HepG2 (cell line): Measurements from ENCODE around the gene PIWIL4. TPM values are rescaled to one million over a fixed set of nuclear protein-coding genes. Genes with fewer than 3 reads are reported as not detected.

Source experiments
- ATAC-seq: fragments of 200-7000 bp; cut with Tn5 transposase; 3 replicates; pipeline ENCODE4 v1.9.1; 2020; ENCODE audit warnings: mild to moderate bottlenecking, moderate library complexity
- BruUV-seq: library from RNA; stranded (reverse); fragments of 400-500 nt; replicated peaks from 2 replicates; lab custom pipeline; 2021; lab: Mats Ljungman, UMichigan
- CTCF ChIA-PET: fragments of 300-600 bp; formaldehyde crosslinking; extraction: SDS; loops from one replicate; lab custom pipeline; 2021; ENCODE audit warnings: low total read pairs, inconsistent platforms, low intra/inter-chr PET ratio; lab: Yijun Ruan, JAX
- POLR2A ChIA-PET: fragments of 350-600 bp; sonication (Branson Sonifier 250); formaldehyde crosslinking; loops from one replicate; lab custom pipeline; 2020; ENCODE audit warnings: antibody characterized with exemption, inconsistent platforms; lab: Yijun Ruan, JAX
- DNase-seq: peaks from one replicate; pipeline ENCODE4 v3.0.0-alpha.2; 2015; ENCODE audit warnings: low spot score
- FAIRE-seq: peaks from 3 replicates; lab custom pipeline; 2011; peaks lifted over from hg19 to GRCh38; lab: Jason Lieb, UNC
- H2AFZ ChIP-seq: one replicate; pipeline ENCODE4 v1.6.1; 2011; ENCODE audit warnings: low read length, inconsistent platforms
- H3K27ac ChIP-seq: fragments of 300-600 bp; 3 replicates; pipeline ENCODE4 v1.8.0; 2011; ENCODE audit warnings: mixed run types, mild to moderate bottlenecking, mixed read lengths, low read length, inconsistent platforms; ENCODE audit not compliant: insufficient read depth; ENCODE audit errors: extremely low read length
- H3K27me3 ChIP-seq, 2 experiments: fragments of 200-600 bp in 1 of 2; 2 replicates in 1 of 2; 3 replicates in 1 of 2; pipeline versions ENCODE4 v1.6.0 to v1.8.0; 2011; ENCODE audit warnings: low read length in 2 of 2, mild to moderate bottlenecking in 2 of 2, moderate library complexity in 2 of 2, inconsistent platforms in 1 of 2; ENCODE audit not compliant: insufficient read depth in 2 of 2, control insufficient read depth in 1 of 2
- H3K36me3 ChIP-seq, 2 experiments: fragments of 200-600 bp in 1 of 2; replicated peaks in 1 of 2; 2 replicates in 1 of 2; 3 replicates in 1 of 2; pipeline versions ENCODE4 v1.5.1 to v1.8.0; 2011; ENCODE audit warnings: low read length in 2 of 2, inconsistent platforms in 1 of 2; ENCODE audit not compliant: insufficient read depth in 2 of 2, control insufficient read depth in 1 of 2
- H3K4me1 ChIP-seq: 2 replicates; pipeline ENCODE4 v1.5.1; 2012; ENCODE audit warnings: low read length, inconsistent platforms; ENCODE audit not compliant: insufficient read depth
- H3K4me2 ChIP-seq: 2 replicates; pipeline ENCODE4 v1.6.0; 2011; ENCODE audit warnings: low read depth, low read length, inconsistent platforms
- H3K4me3 ChIP-seq, 3 experiments: fragments of 200-600 bp in 1 of 3; sonication (generic), shearing (Covaris generic) in 1 of 3; replicated peaks in 1 of 3; 2 replicates each; pipeline ENCODE4 v1.5.1; 2011 to 2016; ENCODE audit warnings: low read length in 3 of 3, inconsistent platforms in 2 of 3, low read depth in 2 of 3, mild to moderate bottlenecking in 2 of 3, control low read depth in 1 of 3, mixed read lengths in 1 of 3; ENCODE audit not compliant: insufficient read depth in 1 of 3
- H3K79me2 ChIP-seq: one replicate; pipeline ENCODE4 v1.6.1; 2011; ENCODE audit warnings: low read length, inconsistent platforms; ENCODE audit not compliant: insufficient read depth
- H3K9ac ChIP-seq: 2 replicates; pipeline ENCODE4 v1.6.0; 2011; ENCODE audit warnings: mild to moderate bottlenecking, low read depth, low read length, inconsistent platforms; ENCODE audit not compliant: insufficient read depth
- H3K9me3 ChIP-seq: 2 replicates; pipeline ENCODE4 v1.5.1; 2012; ENCODE audit warnings: mild to moderate bottlenecking, low read length
- H4K20me1 ChIP-seq: 2 replicates; pipeline ENCODE4 v1.6.0; 2011; ENCODE audit warnings: inconsistent platforms, mild to moderate bottlenecking, low read length, moderate library complexity; ENCODE audit not compliant: insufficient read depth
- ATF7 ChIP-seq, 2 experiments: fragments of 450-650 bp in 1 of 2; sonication (generic) in 1 of 2; formaldehyde crosslinking in 1 of 2; IDR thresholded peaks; 2 replicates each; pipeline versions ENCODE4 v1.4.0 to v1.6.1; 2016 to 2020; ENCODE audit warnings: antibody characterized with exemption in 1 of 2, mild to moderate bottlenecking in 1 of 2, missing genetic modification reagents in 1 of 2
- CREM ChIP-seq, 2 experiments: sonication (generic) in 1 of 2; formaldehyde crosslinking in 1 of 2; IDR thresholded peaks; 2 replicates each; pipeline versions ENCODE4 v1.4.0 to v1.6.1; 2016 to 2020; ENCODE audit warnings: antibody characterized with exemption in 1 of 2, mild to moderate bottlenecking in 1 of 2, missing genetic modification reagents in 1 of 2
- KDM6A ChIP-seq: IDR thresholded peaks from 2 replicates; pipeline ENCODE4 v1.6.1; 2016; ENCODE audit warnings: low read depth
- RCOR2 ChIP-seq: IDR thresholded peaks from 2 replicates; pipeline ENCODE4 v1.6.1; 2016; ENCODE audit warnings: missing biosample characterization, missing genetic modification reagents
- SIX1 ChIP-seq: sonication (generic); formaldehyde crosslinking; IDR thresholded peaks from 2 replicates; pipeline ENCODE4 v1.4.0; 2020; ENCODE audit warnings: missing genetic modification reagents, borderline replicate concordance
- SYNCRIP ChIP-seq: fragments of 200-400 bp; formaldehyde crosslinking; IDR thresholded peaks from 2 replicates; pipeline ENCODE4 v1.6.1; 2018; ENCODE audit warnings: mild to moderate bottlenecking, low read depth, low read length; ENCODE audit not compliant: insufficient read depth
- TCF12 ChIP-seq, 2 experiments: fragments of 450-650 bp in 1 of 2; sonication (generic) in 1 of 2; formaldehyde crosslinking in 1 of 2; IDR thresholded peaks; 2 replicates each; pipeline versions ENCODE4 v1.6.1 to v1.8.0; 2017 to 2022; ENCODE audit warnings: antibody characterized with exemption in 1 of 2, mild to moderate bottlenecking in 1 of 2, missing genetic modification reagents in 1 of 2, moderate library complexity in 1 of 2
- ZFP37 ChIP-seq: sonication (generic); formaldehyde crosslinking; IDR thresholded peaks from 2 replicates; pipeline ENCODE4 v1.4.0; 2020; ENCODE audit warnings: missing genetic modification reagents, borderline replicate concordance
- ZFP41 ChIP-seq: sonication (generic); formaldehyde crosslinking; IDR thresholded peaks from 2 replicates; pipeline ENCODE4 v1.4.0; 2020; ENCODE audit warnings: mild to moderate bottlenecking, missing genetic modification reagents, borderline replicate concordance
- ZMYM3 ChIP-seq: sonication (generic); formaldehyde crosslinking; IDR thresholded peaks from 2 replicates; pipeline ENCODE4 v1.5.1; 2020; ENCODE audit warnings: mild to moderate bottlenecking, missing genetic modification reagents
- ZNF382 ChIP-seq: sonication (generic); formaldehyde crosslinking; IDR thresholded peaks from 2 replicates; pipeline ENCODE4 v1.5.0; 2020; ENCODE audit warnings: missing genetic modification reagents, mild to moderate bottlenecking, borderline replicate concordance
- ZNF564 ChIP-seq: sonication (generic); formaldehyde crosslinking; IDR thresholded peaks from 2 replicates; pipeline ENCODE4 v1.8.1; 2023; ENCODE audit warnings: mild to moderate bottlenecking, missing genetic modification reagents
- ZNF614 ChIP-seq: IDR thresholded peaks from 2 replicates; pipeline ENCODE4 v1.6.1; 2018; ENCODE audit warnings: missing biosample characterization, missing genetic modification reagents, inconsistent platforms, borderline replicate concordance
- ZNF747 ChIP-seq: sonication (generic); formaldehyde crosslinking; IDR thresholded peaks from 2 replicates; pipeline ENCODE4 v1.8.1; 2023; ENCODE audit warnings: missing genetic modification reagents, mild to moderate bottlenecking, borderline replicate concordance
- ZNF773 ChIP-seq: sonication (generic); formaldehyde crosslinking; IDR thresholded peaks from 2 replicates; pipeline ENCODE4 v1.4.0; 2020; ENCODE audit warnings: missing genetic modification reagents, borderline replicate concordance
- WGBS: methylation state at CpG from one replicate; pipeline ENCODE4 v1.1.6; 2017; ENCODE audit warnings: low lambda C conversion rate; 5-methylcytosine and 5-hydroxymethylcytosine counted together
- in situ Hi-C: cut with HindIII; loops from 2 replicates; pipeline ENCODE4 v1.10.0; 2017; ENCODE audit warnings: low pct_unique_long_range_greater_than_20kb; ENCODE audit not compliant: extremely low pct_ligation_motif_present
- intact Hi-C: fragments of 100-400 bp; cut with micrococcal nuclease; formaldehyde crosslinking; loops from one replicate; pipeline ENCODE4 v1.10.0; 2022; ENCODE audit not compliant: unreplicated experiment
- polyA plus RNA-seq, 8 experiments: library from polyadenylated mRNA; depleted of rRNA in 3 of 8; stranded (reverse) in 7 of 8; unstranded in 1 of 8; fragments of >200 nt; fragmentation: Illumina TruSeq in 4 of 8; extraction: Trizol in 4 of 8; gene quantifications; 2 replicates each; pipeline versions ENCODE4 v1.2.1 to v1.2.3, GENCODE V29; 2011 to 2016; ENCODE audit warnings: low read depth in 4 of 8, missing spikeins in 1 of 8, mixed read lengths in 1 of 8; ENCODE audit not compliant: insufficient read depth in 1 of 8
- total RNA-seq, 5 experiments: library from RNA; depleted of rRNA; stranded (reverse); fragments of >200 nt; fragmentation: Illumina TruSeq; extraction: Trizol; gene quantifications; 2 replicates each; pipeline ENCODE4 v1.2.3, GENCODE V29; 2016; ENCODE audit warnings: low read depth in 1 of 5

Gene PIWIL4
- total and polyA plus RNA-seq, 2 of the 13 experiments (the other 11 are each of a cell fraction or from before 2014, with no cell fraction given): 0.08 TPM; not detected in 1

DNA sequence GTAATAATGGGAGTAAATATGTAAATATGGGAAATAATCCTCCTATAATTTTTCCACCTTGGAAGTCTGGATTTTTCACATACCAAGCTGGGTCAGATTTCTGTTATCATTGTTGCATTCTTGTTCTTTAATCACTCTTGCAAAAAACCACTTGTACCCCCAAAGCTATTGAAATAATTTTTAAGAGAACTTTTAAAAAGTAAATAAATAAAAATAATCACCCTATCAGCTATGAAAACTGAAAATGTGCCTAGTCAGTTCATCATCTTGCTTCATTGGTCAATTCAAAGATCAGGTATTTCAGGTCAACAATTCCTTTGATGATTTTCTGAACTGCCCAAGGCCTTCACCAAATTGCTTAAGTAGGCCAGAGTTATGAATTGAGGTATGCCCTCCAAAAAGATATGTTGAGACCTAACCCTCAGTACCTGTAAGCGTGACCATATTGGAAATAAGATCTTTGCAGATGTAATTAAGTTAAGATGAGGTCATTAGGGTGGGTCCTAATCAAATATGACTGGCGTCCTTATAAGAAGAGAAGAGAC lies 95.8 kb downstream of the PIWIL4 start:
- H3K79me2 ChIP-seq: no peaks in the 10 kb centered on the region
- WGBS: 31% methylated on average over 2 of the region's 2 CpGs
- H3K4me3 ChIP-seq: no peak overlapping the region
- H2AFZ ChIP-seq: no peak overlapping the region
- H3K27ac ChIP-seq: no peak overlapping the region
- no peaks in the 10 kb centered on the region for H3K36me3 ChIP-seq
- H4K20me1 ChIP-seq: no peaks in the 10 kb centered on the region
- no peak overlapping the region for H3K9ac ChIP-seq
- in situ Hi-C loops (no loop called here), intact Hi-C loops (no loop called here)
- BruUV-seq: no TSS peak
- peaks cover 0 to 13% of the 10 kb centered on the region in 2 experiments; a peak in 1 of 5 replicates for H3K27me3 ChIP-seq
- POLR2A ChIA-PET: no interaction called here
- no peak for ATAC-seq
- H3K9me3 ChIP-seq: no peaks in the 10 kb centered on the region
- no peaks in the 10 kb centered on the region for H3K4me1 ChIP-seq
- CTCF ChIA-PET: no interaction called here
- no peak for FAIRE-seq
- no peak for TF ChIP-seq SYNCRIP
- peak; percentile 11; the same call in 1 of the 2 replicates for TF ChIP-seq ATF7 (IDR thresholded peaks at IDR 0.05)
- no peak for TF ChIP-seq ATF7 (CRISPR knock-in tag; IDR thresholded peaks at IDR 0.05)
- no peak overlapping the region for H3K4me2 ChIP-seq
- no peak for DNase-seq

DNA sequence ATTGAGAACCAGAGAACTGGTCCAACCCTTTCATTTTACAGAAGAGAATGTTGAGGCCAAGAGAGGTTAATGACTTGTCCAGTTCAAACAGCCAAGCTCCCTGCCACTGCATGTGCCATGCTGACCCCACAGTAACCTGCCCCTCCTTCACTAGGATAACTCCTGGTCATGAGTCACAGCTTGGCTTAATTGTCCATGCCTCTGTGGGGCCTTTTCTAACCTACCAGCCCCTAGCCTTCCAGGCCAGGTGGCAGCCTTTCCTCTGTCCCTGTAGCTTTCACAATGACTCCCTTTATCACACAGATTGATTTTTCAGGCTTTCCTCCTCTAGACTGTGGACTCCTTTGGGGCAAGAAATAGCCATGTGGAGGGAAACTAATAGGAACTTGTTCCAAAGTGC lies 97.2 kb downstream of the PIWIL4 start:
- peak; percentile 59 for ATAC-seq
- FAIRE-seq: no peak
- Histone ChIP-seq H3K9ac (no peak overlapping the region), H3K4me1 (no peaks in the 10 kb centered on the region), H4K20me1 (no peaks in the 10 kb centered on the region), H3K36me3 (no peaks in the 10 kb centered on the region)
- POLR2A ChIA-PET: no interaction called here
- DNase-seq: no peak
- in situ Hi-C loops: no loop called here
- TF ChIP-seq ZNF773 (CRISPR knock-in tag) (no peak), CREM (IDR thresholded peaks at IDR 0.05) (no peak), CREM (CRISPR knock-in tag; IDR thresholded peaks at IDR 0.05) (no peak), SIX1 (CRISPR knock-in tag) (no peak), ZMYM3 (CRISPR knock-in tag) (no peak), ZNF564 (CRISPR knock-in tag) (no peak), ZNF382 (CRISPR knock-in tag) (no peak), ZFP41 (CRISPR knock-in tag) (no peak), ZNF614 (CRISPR knock-in tag) (no peak), KDM6A (CRISPR knock-in tag) (no peak), TCF12 (IDR thresholded peaks at IDR 0.05) (no peak), TCF12 (CRISPR knock-in tag; IDR thresholded peaks at IDR 0.05) (no peak), ZNF747 (CRISPR knock-in tag) (no peak), ZFP37 (no peak), RCOR2 (CRISPR knock-in tag) (no peak)
- TF ChIP-seq, all 625 proteins: peak for 0
- intact Hi-C loops: no loop called here
- CTCF ChIA-PET: no interaction called here
- Histone ChIP-seq H3K4me2 (no peak overlapping the region), H2AFZ (no peak overlapping the region), H3K4me3 (no peak overlapping the region), H3K27me3 (peaks cover 0 to 8% of the 10 kb centered on the region in 2 experiments; a peak in 1 of 5 replicates), H3K79me2 (no peaks in the 10 kb centered on the region), H3K27ac (no peak overlapping the region), H3K9me3 (no peaks in the 10 kb centered on the region)
- BruUV-seq: no TSS peak
